Liver (tissue), 9 donors: ENCODE data around the gene SLC38A6. TPM values are rescaled to one million over a fixed set of nuclear protein-coding genes. Genes with fewer than 3 reads are reported as not detected.

Source experiments
- DNase-seq: peaks from one replicate; pipeline ENCODE4 v3.0.0-alpha.2; 2017; ENCODE audit warnings: low spot score
- H3K27ac ChIP-seq, 2 donors: one replicate each; pipeline ENCODE4 v1.7.0; 2013; ENCODE audit warnings: inconsistent platforms in 2 of 2, low read length in 2 of 2, control low read depth in 1 of 2, low read depth in 1 of 2, mild to moderate bottlenecking in 1 of 2
- H3K27me3 ChIP-seq, 4 donors: one replicate each; pipeline versions ENCODE4 v1.6.1 to v1.7.0; 2013; ENCODE audit warnings: low read length in 3 of 4, inconsistent platforms in 1 of 4, mild to moderate bottlenecking in 1 of 4, moderate library complexity in 1 of 4; ENCODE audit not compliant: control insufficient read depth in 4 of 4, insufficient read depth in 4 of 4
- H3K36me3 ChIP-seq, 4 donors: one replicate each; pipeline versions ENCODE4 v1.6.1 to v1.7.0; 2013; ENCODE audit warnings: low read length in 3 of 4, mild to moderate bottlenecking in 3 of 4, low read depth in 1 of 4, moderate library complexity in 1 of 4; ENCODE audit not compliant: control insufficient read depth in 4 of 4, insufficient read depth in 3 of 4
- H3K4me1 ChIP-seq, 4 donors: one replicate each; pipeline versions ENCODE4 v1.6.1 to v1.7.0; 2013; ENCODE audit warnings: low read length in 3 of 4, mild to moderate bottlenecking in 3 of 4, moderate library complexity in 1 of 4; ENCODE audit not compliant: control insufficient read depth in 4 of 4, insufficient read depth in 4 of 4
- H3K4me3 ChIP-seq, 3 donors: one replicate each; pipeline versions ENCODE4 v1.6.1 to v1.7.0; 2013; ENCODE audit warnings: low read length in 3 of 3, control low read depth in 1 of 3, low read depth in 1 of 3, mild to moderate bottlenecking in 1 of 3
- H3K9ac ChIP-seq, 2 donors: one replicate each; pipeline ENCODE4 v1.7.0; 2013; ENCODE audit warnings: low read length in 2 of 2, mild to moderate bottlenecking in 2 of 2, moderate library complexity in 2 of 2, control low read depth in 1 of 2, low read depth in 1 of 2
- H3K9me3 ChIP-seq, 4 donors: one replicate each; pipeline versions ENCODE4 v1.6.1 to v1.7.0; 2013; ENCODE audit warnings: low read length in 3 of 4; ENCODE audit not compliant: control insufficient read depth in 4 of 4
- EGR1 ChIP-seq, 2 donors: IDR thresholded peaks; 2 replicates each; pipeline ENCODE4 v1.6.1; 2016 to 2018; ENCODE audit warnings: antibody characterized with exemption in 2 of 2, low read depth in 2 of 2
- FOXA1 ChIP-seq: IDR thresholded peaks from 2 replicates; pipeline ENCODE4 v1.6.1; 2016; ENCODE audit warnings: antibody characterized with exemption
- FOXA2 ChIP-seq: IDR thresholded peaks from 2 replicates; pipeline ENCODE4 v1.6.1; 2016; ENCODE audit warnings: antibody characterized with exemption
- HNF4A ChIP-seq, 2 donors: conservative IDR thresholded peaks; 2 replicates each; pipeline ENCODE4 v1.6.1; 2016; ENCODE audit warnings: antibody characterized with exemption in 2 of 2, mild to moderate bottlenecking in 2 of 2
- HNF4G ChIP-seq: IDR thresholded peaks from 2 replicates; pipeline ENCODE4 v1.6.1; 2016; ENCODE audit warnings: antibody characterized with exemption
- JUND ChIP-seq, 2 donors: IDR thresholded peaks; 2 replicates each; pipeline ENCODE4 v1.6.1; 2016; ENCODE audit warnings: antibody characterized with exemption in 2 of 2
- NR2F2 ChIP-seq: IDR thresholded peaks from 2 replicates; pipeline ENCODE4 v1.6.1; 2016; ENCODE audit warnings: antibody characterized with exemption
- RAD21 ChIP-seq, 2 donors: IDR thresholded peaks; 2 replicates each; pipeline ENCODE4 v1.6.1; 2016; ENCODE audit warnings: antibody characterized with exemption in 2 of 2, mild to moderate bottlenecking in 2 of 2
- REST ChIP-seq: IDR thresholded peaks from 2 replicates; pipeline ENCODE4 v1.6.1; 2016; ENCODE audit warnings: antibody characterized with exemption, mild to moderate bottlenecking
- RXRA ChIP-seq, 2 donors: IDR thresholded peaks; 2 replicates each; pipeline ENCODE4 v1.6.1; 2017 to 2018; ENCODE audit warnings: antibody characterized with exemption in 2 of 2, mild to moderate bottlenecking in 1 of 2
- SP1 ChIP-seq: IDR thresholded peaks from 2 replicates; pipeline ENCODE4 v1.6.1; 2018; ENCODE audit warnings: antibody characterized with exemption, mild to moderate bottlenecking
- TAF1 ChIP-seq: conservative IDR thresholded peaks from 2 replicates; pipeline ENCODE4 v1.6.1; 2016; ENCODE audit warnings: antibody characterized with exemption, mild to moderate bottlenecking
- YY1 ChIP-seq: IDR thresholded peaks from 2 replicates; pipeline ENCODE4 v1.6.1; 2016; ENCODE audit warnings: antibody characterized with exemption, mild to moderate bottlenecking
- WGBS: extraction: QIAGEN DNeasy Blood & Tissue Kit; methylation state at CpG from one replicate; pipeline ENCODE4 v1.1.7; 2013; 5-methylcytosine and 5-hydroxymethylcytosine counted together
- polyA plus RNA-seq, 2 donors: library from polyadenylated mRNA; stranded (reverse) in 1 of 2; unstranded in 1 of 2; fragments of 200-250 nt in 1 of 2; fragments of >200 nt in 1 of 2; fragmentation: Nextera tagmentation in 1 of 2; extraction: Ambion mirVana in 1 of 2; gene quantifications; one replicate each; pipeline versions ENCODE4 v1.2.1 to v1.2.3, GENCODE V29; 2013 to 2015
- total RNA-seq, 2 donors: library from RNA; depleted of rRNA; stranded (reverse); fragments of >200 nt; gene quantifications; one replicate each; pipeline ENCODE4 v1.2.3, GENCODE V29; 2014
- TF ChIP-seq, protein P1 (sequence below): IDR thresholded peaks from 2 replicates; pipeline ENCODE4 v1.6.1; 2016; ENCODE audit warnings: antibody characterized with exemption
- TF ChIP-seq, protein P2 (sequence below): fragments of 150-350 bp; IDR thresholded peaks from 2 replicates; pipeline ENCODE4 v1.5.1; 2017; ENCODE audit warnings: improper control_type of control experiment, low read depth, low read length; ENCODE audit not compliant: missing input control
- TF ChIP-seq, protein P3 (sequence below): IDR thresholded peaks from 2 replicates; pipeline ENCODE4 v1.6.1; 2016; ENCODE audit warnings: antibody characterized with exemption
- donor health status: healthy.
- donor health status: healthy.
- donor health status: healthy.
- donor health status: healthy.
- donor health status: healthy.

SLC38A6 gene
- total and polyA plus RNA-seq, 4 donors = 2.6 to 10.6 (median 6.4) TPM

DNA sequence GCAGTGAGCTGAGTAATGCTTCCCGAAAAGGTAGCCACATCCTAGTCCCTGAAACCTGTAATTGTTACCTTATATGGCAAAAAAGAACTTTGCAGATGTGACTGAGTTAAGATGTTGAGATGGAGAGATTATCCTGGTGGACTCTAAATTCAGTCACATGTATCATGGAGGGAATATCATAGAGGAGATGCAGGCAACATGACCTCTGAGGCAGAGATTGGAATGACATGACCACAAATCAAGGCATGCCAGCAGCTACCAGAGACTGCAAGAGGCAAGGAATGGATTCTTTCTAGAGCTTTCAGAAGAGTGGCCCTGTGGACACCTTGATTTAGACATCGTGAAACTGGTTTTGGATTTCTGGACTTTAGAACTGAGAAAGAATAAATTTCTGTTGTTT is 18.5 kb downstream of the SLC38A6 start:
- H3K27ac ChIP-seq = no peak overlapping the region
- H3K4me1 ChIP-seq = no peaks in the 10 kb centered on the region
- TF ChIP-seq RAD21 (IDR thresholded peaks at IDR 0.05) = no peak
- H3K36me3 ChIP-seq = no peaks in the 10 kb centered on the region
- no peak overlapping the region for H3K9ac ChIP-seq
- no peaks in the 10 kb centered on the region for H3K9me3 ChIP-seq
- over 99% methylated on average over 2 of the region's 2 CpGs for WGBS
- no peak for DNase-seq
- H3K27me3 ChIP-seq = no peaks in the 10 kb centered on the region
- H3K4me3 ChIP-seq = no peak overlapping the region

DNA sequence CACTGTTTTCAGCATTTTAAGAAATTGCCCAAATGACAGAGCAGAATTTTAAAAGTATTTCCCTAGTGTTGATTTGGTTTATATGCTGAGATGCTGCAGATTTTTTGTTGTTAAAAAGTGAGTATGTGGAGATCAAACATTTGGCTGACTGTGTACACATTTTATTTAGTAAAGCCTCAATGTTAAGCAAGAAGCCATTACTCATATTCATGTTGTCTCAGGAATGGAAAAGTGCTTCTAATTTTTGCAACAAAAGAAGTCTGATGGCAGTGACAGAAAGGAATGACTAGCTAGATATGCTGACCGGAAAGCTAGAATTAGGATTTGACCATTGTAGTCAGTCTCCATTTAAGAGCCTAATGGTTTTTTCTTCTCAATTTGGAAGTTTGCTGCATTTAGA is 22.5 kb downstream of the SLC38A6 start:
- TF ChIP-seq SP1 = no peak
- TF ChIP-seq, protein P1, sequence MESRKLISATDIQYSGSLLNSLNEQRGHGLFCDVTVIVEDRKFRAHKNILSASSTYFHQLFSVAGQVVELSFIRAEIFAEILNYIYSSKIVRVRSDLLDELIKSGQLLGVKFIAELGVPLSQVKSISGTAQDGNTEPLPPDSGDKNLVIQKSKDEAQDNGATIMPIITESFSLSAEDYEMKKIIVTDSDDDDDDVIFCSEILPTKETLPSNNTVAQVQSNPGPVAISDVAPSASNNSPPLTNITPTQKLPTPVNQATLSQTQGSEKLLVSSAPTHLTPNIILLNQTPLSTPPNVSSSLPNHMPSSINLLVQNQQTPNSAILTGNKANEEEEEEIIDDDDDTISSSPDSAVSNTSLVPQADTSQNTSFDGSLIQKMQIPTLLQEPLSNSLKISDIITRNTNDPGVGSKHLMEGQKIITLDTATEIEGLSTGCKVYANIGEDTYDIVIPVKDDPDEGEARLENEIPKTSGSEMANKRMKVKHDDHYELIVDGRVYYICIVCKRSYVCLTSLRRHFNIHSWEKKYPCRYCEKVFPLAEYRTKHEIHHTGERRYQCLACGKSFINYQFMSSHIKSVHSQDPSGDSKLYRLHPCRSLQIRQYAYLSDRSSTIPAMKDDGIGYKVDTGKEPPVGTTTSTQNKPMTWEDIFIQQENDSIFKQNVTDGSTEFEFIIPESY = no peak
- TF ChIP-seq JUND (IDR thresholded peaks at IDR 0.05) = no peak
- TF ChIP-seq REST = no peak
- no peak for TF ChIP-seq NR2F2
- no peak for TF ChIP-seq EGR1 (IDR thresholded peaks at IDR 0.05; ENCODE audit: low read depth in 2 of 2)
- no peak for TF ChIP-seq RAD21 (IDR thresholded peaks at IDR 0.05)
- no peak for TF ChIP-seq HNF4A (conservative IDR thresholded peaks at IDR 0.05)
- no peak for TF ChIP-seq HNF4G
- TF ChIP-seq FOXA2 = no peak
- no peak for TF ChIP-seq YY1
- TF ChIP-seq, protein P2, sequence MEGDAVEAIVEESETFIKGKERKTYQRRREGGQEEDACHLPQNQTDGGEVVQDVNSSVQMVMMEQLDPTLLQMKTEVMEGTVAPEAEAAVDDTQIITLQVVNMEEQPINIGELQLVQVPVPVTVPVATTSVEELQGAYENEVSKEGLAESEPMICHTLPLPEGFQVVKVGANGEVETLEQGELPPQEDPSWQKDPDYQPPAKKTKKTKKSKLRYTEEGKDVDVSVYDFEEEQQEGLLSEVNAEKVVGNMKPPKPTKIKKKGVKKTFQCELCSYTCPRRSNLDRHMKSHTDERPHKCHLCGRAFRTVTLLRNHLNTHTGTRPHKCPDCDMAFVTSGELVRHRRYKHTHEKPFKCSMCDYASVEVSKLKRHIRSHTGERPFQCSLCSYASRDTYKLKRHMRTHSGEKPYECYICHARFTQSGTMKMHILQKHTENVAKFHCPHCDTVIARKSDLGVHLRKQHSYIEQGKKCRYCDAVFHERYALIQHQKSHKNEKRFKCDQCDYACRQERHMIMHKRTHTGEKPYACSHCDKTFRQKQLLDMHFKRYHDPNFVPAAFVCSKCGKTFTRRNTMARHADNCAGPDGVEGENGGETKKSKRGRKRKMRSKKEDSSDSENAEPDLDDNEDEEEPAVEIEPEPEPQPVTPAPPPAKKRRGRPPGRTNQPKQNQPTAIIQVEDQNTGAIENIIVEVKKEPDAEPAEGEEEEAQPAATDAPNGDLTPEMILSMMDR = no peak
- no peak for TF ChIP-seq FOXA1
- TF ChIP-seq TAF1 = no peak
- TF ChIP-seq, protein P3, sequence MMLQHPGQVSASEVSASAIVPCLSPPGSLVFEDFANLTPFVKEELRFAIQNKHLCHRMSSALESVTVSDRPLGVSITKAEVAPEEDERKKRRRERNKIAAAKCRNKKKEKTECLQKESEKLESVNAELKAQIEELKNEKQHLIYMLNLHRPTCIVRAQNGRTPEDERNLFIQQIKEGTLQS = no peak
- TF ChIP-seq RXRA (IDR thresholded peaks at IDR 0.05) = no peak
- no peak for DNase-seq
- no peaks in the 10 kb centered on the region for H3K27me3 ChIP-seq
- 97% methylated on average over 1 of the region's 1 CpG for WGBS
- no peaks in the 10 kb centered on the region for H3K9me3 ChIP-seq
- H3K27ac ChIP-seq = no peak overlapping the region
- no peak overlapping the region for H3K9ac ChIP-seq
- no peaks in the 10 kb centered on the region for H3K36me3 ChIP-seq
- H3K4me1 ChIP-seq = no peaks in the 10 kb centered on the region
- H3K4me3 ChIP-seq = no peak overlapping the region
